22Rv1 (cell line): ENCODE results near the gene PGLYRP2.

Experiments used
- ZFX ChIP-seq: fragments of 450-650 bp; IDR thresholded peaks from 2 replicates; pipeline ENCODE4 v1.6.1; 2017; ENCODE audit warnings: antibody characterized with exemption, borderline replicate concordance
- TF ChIP-seq, protein P1 (sequence below): fragments of 450-650 bp; IDR thresholded peaks from 2 replicates; pipeline ENCODE4 v1.5.1; 2017; ENCODE audit warnings: mild to moderate bottlenecking

- TF ChIP-seq, protein P1, sequence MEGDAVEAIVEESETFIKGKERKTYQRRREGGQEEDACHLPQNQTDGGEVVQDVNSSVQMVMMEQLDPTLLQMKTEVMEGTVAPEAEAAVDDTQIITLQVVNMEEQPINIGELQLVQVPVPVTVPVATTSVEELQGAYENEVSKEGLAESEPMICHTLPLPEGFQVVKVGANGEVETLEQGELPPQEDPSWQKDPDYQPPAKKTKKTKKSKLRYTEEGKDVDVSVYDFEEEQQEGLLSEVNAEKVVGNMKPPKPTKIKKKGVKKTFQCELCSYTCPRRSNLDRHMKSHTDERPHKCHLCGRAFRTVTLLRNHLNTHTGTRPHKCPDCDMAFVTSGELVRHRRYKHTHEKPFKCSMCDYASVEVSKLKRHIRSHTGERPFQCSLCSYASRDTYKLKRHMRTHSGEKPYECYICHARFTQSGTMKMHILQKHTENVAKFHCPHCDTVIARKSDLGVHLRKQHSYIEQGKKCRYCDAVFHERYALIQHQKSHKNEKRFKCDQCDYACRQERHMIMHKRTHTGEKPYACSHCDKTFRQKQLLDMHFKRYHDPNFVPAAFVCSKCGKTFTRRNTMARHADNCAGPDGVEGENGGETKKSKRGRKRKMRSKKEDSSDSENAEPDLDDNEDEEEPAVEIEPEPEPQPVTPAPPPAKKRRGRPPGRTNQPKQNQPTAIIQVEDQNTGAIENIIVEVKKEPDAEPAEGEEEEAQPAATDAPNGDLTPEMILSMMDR = no peak
- no peak for TF ChIP-seq ZFX
These were observed 30.3 kb downstream of the PGLYRP2 start for GRCh38 chr19:15448778-15449619.
